ENCODE results near the gene ZNF497. TPM values are rescaled to one million over a fixed set of nuclear protein-coding genes. Genes with fewer than 3 reads are reported as not detected.

Gene ZNF497
- total and polyA plus RNA-seq, 2 of the 13 experiments (the other 11 are each of a cell fraction or from before 2014, with no cell fraction given): 1.5 to 1.9 TPM

DNA sequence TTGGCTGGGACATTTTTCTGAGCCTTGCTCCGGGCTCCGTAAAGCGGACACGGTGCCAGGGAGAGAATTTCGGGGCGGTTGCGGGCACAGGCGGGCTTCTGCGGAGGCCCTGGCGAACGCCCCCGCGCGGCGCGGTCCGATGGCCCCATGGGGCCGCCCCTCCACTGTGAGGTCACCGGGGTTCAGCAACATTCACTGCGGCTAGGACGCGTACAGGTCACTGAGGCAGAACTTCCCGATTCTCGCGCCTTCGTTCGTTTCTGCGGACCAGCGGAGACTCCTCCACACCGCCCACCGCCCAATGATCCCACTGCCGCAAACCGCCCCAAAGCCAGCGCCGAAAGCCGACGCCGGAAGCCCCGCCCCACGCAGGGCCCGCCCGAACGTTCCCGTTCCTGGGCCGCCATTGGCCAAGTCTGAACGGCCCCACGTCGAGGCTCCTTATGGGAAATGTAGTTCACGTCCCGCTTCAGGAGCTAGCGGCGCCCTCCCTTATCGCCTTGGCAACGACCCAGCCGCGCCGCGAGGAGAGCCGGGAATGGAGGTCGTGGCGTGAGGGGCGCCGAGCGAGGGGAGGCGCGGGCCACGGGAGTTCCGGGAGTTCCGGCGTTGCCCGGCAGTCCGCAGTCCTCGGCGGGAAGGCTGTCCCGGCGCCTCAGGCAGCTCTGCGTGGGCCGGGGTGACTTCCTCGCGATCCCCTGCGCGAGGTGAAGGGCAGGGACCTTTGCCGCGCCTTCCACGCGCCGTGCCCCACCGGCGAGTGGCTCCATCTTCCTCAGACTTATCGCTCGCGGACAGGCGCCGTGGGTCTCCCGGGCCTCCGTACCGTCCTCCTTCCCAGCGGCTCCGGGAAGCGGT lies 45.8 kb upstream of the ZNF497 start, which contains the start of gene ZNF584 (continued):
- TF ChIP-seq, protein P1, sequence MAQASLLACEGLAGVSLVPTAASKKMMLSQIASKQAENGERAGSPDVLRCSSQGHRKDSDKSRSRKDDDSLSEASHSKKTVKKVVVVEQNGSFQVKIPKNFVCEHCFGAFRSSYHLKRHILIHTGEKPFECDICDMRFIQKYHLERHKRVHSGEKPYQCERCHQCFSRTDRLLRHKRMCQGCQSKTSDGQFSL (CRISPR knock-in tag; IDR thresholded peaks at IDR 0.05): no peak
- TF ChIP-seq, protein P2, sequence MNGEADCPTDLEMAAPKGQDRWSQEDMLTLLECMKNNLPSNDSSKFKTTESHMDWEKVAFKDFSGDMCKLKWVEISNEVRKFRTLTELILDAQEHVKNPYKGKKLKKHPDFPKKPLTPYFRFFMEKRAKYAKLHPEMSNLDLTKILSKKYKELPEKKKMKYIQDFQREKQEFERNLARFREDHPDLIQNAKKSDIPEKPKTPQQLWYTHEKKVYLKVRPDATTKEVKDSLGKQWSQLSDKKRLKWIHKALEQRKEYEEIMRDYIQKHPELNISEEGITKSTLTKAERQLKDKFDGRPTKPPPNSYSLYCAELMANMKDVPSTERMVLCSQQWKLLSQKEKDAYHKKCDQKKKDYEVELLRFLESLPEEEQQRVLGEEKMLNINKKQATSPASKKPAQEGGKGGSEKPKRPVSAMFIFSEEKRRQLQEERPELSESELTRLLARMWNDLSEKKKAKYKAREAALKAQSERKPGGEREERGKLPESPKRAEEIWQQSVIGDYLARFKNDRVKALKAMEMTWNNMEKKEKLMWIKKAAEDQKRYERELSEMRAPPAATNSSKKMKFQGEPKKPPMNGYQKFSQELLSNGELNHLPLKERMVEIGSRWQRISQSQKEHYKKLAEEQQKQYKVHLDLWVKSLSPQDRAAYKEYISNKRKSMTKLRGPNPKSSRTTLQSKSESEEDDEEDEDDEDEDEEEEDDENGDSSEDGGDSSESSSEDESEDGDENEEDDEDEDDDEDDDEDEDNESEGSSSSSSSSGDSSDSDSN (CRISPR knock-in tag; IDR thresholded peaks at IDR 0.05): no peak; the same call in 1 of the 2 replicates
- TF ChIP-seq, protein P3, sequence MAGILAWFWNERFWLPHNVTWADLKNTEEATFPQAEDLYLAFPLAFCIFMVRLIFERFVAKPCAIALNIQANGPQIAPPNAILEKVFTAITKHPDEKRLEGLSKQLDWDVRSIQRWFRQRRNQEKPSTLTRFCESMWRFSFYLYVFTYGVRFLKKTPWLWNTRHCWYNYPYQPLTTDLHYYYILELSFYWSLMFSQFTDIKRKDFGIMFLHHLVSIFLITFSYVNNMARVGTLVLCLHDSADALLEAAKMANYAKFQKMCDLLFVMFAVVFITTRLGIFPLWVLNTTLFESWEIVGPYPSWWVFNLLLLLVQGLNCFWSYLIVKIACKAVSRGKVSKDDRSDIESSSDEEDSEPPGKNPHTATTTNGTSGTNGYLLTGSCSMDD (CRISPR knock-in tag; IDR thresholded peaks at IDR 0.05): no peak
- TF ChIP-seq, protein P4, sequence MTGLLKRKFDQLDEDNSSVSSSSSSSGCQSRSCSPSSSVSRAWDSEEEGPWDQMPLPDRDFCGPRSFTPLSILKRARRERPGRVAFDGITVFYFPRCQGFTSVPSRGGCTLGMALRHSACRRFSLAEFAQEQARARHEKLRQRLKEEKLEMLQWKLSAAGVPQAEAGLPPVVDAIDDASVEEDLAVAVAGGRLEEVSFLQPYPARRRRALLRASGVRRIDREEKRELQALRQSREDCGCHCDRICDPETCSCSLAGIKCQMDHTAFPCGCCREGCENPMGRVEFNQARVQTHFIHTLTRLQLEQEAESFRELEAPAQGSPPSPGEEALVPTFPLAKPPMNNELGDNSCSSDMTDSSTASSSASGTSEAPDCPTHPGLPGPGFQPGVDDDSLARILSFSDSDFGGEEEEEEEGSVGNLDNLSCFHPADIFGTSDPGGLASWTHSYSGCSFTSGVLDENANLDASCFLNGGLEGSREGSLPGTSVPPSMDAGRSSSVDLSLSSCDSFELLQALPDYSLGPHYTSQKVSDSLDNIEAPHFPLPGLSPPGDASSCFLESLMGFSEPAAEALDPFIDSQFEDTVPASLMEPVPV (CRISPR knock-in tag; IDR thresholded peaks at IDR 0.05): peak; percentile 83
- TF ChIP-seq ETV6 (CRISPR knock-in tag; conservative IDR thresholded peaks at IDR 0.05) (peak; percentile 65; the same call in 1 of the 2 replicates), ZNF251 (CRISPR knock-in tag; IDR thresholded peaks at IDR 0.05) (no peak), CCAR2 (optimal IDR thresholded peaks at IDR 0.05; ENCODE audit: low read depth, low read length) (no peak), LRRFIP1 (CRISPR knock-in tag; conservative IDR thresholded peaks at IDR 0.05) (no peak), TBX2 (CRISPR knock-in tag; IDR thresholded peaks at IDR 0.05; ENCODE audit: borderline replicate concordance) (peak; percentile 74)
- TF ChIP-seq, protein P5, sequence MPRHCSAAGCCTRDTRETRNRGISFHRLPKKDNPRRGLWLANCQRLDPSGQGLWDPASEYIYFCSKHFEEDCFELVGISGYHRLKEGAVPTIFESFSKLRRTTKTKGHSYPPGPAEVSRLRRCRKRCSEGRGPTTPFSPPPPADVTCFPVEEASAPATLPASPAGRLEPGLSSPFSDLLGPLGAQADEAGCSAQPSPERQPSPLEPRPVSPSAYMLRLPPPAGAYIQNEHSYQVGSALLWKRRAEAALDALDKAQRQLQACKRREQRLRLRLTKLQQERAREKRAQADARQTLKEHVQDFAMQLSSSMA (CRISPR knock-in tag; IDR thresholded peaks at IDR 0.05): 0 out of 2 replicates have a peak, but pooled peaks have one; percentile 39
- TF ChIP-seq, protein P6, sequence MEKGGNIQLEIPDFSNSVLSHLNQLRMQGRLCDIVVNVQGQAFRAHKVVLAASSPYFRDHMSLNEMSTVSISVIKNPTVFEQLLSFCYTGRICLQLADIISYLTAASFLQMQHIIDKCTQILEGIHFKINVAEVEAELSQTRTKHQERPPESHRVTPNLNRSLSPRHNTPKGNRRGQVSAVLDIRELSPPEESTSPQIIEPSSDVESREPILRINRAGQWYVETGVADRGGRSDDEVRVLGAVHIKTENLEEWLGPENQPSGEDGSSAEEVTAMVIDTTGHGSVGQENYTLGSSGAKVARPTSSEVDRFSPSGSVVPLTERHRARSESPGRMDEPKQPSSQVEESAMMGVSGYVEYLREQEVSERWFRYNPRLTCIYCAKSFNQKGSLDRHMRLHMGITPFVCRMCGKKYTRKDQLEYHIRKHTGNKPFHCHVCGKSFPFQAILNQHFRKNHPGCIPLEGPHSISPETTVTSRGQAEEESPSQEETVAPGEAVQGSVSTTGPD (CRISPR knock-in tag; IDR thresholded peaks at IDR 0.05): no peak
- TF ChIP-seq, protein P7, sequence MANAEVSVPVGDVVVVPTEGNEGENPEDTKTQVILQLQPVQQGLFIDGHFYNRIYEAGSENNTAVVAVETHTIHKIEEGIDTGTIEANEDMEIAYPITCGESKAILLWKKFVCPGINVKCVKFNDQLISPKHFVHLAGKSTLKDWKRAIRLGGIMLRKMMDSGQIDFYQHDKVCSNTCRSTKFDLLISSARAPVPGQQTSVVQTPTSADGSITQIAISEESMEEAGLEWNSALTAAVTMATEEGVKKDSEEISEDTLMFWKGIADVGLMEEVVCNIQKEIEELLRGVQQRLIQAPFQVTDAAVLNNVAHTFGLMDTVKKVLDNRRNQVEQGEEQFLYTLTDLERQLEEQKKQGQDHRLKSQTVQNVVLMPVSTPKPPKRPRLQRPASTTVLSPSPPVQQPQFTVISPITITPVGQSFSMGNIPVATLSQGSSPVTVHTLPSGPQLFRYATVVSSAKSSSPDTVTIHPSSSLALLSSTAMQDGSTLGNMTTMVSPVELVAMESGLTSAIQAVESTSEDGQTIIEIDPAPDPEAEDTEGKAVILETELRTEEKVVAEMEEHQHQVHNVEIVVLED (CRISPR knock-in tag; IDR thresholded peaks at IDR 0.05; ENCODE audit: borderline replicate concordance): peak; percentile 100
- TF ChIP-seq, protein P8, sequence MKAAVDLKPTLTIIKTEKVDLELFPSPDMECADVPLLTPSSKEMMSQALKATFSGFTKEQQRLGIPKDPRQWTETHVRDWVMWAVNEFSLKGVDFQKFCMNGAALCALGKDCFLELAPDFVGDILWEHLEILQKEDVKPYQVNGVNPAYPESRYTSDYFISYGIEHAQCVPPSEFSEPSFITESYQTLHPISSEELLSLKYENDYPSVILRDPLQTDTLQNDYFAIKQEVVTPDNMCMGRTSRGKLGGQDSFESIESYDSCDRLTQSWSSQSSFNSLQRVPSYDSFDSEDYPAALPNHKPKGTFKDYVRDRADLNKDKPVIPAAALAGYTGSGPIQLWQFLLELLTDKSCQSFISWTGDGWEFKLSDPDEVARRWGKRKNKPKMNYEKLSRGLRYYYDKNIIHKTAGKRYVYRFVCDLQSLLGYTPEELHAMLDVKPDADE (CRISPR knock-in tag; IDR thresholded peaks at IDR 0.05): no peak; the same call in 1 of the 2 replicates
